Measurements from ENCODE around the gene JAK1.

DNA sequence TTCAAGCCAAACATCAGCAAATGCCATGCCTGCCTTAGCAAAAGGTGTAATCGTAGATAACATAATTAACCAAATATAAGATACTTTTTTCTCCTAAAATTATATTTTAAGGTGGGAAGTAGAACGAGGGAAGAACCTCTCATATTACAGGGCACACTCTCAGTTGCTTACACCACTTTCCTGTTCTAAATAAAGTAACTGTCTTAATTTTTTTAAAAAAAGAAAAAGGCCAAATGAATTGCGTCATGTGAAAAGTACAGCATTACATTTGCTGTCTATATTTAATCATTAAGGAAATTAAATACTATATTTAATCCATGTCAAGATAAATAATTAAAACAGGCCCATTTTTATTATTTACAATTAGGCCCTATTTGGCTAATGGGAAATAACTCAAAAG is 23.7 kb downstream of the JAK1 start:
- TF ChIP-seq EZH2 (IDR thresholded peaks at IDR 0.05; ENCODE audit: insufficient read depth, poor library complexity, severe bottlenecking) (no peak), EZH2phosphoT487 (IDR thresholded peaks at IDR 0.05; ENCODE audit: insufficient read depth, low read depth) (no peak)

Data from GM23248 (cell line).